H1 (cell line): ENCODE results near the gene PHKA2. TPM values are rescaled to one million over a fixed set of nuclear protein-coding genes. Genes with fewer than 3 reads are reported as not detected.

Experiments used
- CTCF ChIA-PET: fragments of 300-600 bp; sonication (Branson Sonifier 250); formaldehyde crosslinking; loops from one replicate; lab custom pipeline; 2021; ENCODE audit not compliant: partially characterized antibody; lab: Charles Lee
- POLR2A ChIA-PET: fragments of 300-600 bp; sonication (Branson Sonifier 250); formaldehyde crosslinking; loops from one replicate; lab custom pipeline; 2021; ENCODE audit warnings: inconsistent platforms; ENCODE audit not compliant: partially characterized antibody; lab: Charles Lee
- DNase-seq, 2 experiments: peaks; one replicate each; pipeline versions ENCODE4 v3.0.0 to v3.0.0-alpha.2; 2010 to 2022; ENCODE audit warnings: low spot score in 2 of 2, low read depth in 1 of 2, mixed read lengths in 1 of 2
- FAIRE-seq: peaks from 2 replicates; lab custom pipeline; 2011; peaks lifted over from hg19 to GRCh38; lab: Jason Lieb, UNC
- H2AFZ ChIP-seq: 2 replicates; pipeline ENCODE4 v1.8.1; 2012; ENCODE audit warnings: low read length, inconsistent platforms
- H2AK5ac ChIP-seq: 2 replicates; pipeline ENCODE4 v1.6.1; 2013; ENCODE audit warnings: low read depth, low read length
- H2BK120ac ChIP-seq: replicated peaks from 2 replicates; pipeline ENCODE3; 2013; ENCODE audit warnings: low read depth, low read length, inconsistent platforms
- H2BK12ac ChIP-seq: 2 replicates; pipeline ENCODE4 v1.6.1; 2013; ENCODE audit warnings: low read depth, low read length
- H2BK15ac ChIP-seq: 2 replicates; pipeline ENCODE4 v1.6.1; 2013; ENCODE audit warnings: low read length
- H2BK20ac ChIP-seq: 2 replicates; pipeline ENCODE4 v1.6.1; 2013; ENCODE audit warnings: low read length
- H2BK5ac ChIP-seq: 2 replicates; pipeline ENCODE4 v1.6.1; 2013; ENCODE audit warnings: low read depth, low read length
- H3K14ac ChIP-seq: 2 replicates; pipeline ENCODE4 v1.6.1; 2013; ENCODE audit warnings: inconsistent platforms; ENCODE audit not compliant: insufficient read length
- H3K18ac ChIP-seq: 2 replicates; pipeline ENCODE4 v1.6.1; 2013; ENCODE audit warnings: low read length; ENCODE audit errors: extremely low read depth
- H3K23ac ChIP-seq: 2 replicates; pipeline ENCODE4 v1.6.1; 2013; ENCODE audit warnings: inconsistent platforms; ENCODE audit not compliant: insufficient read length
- H3K23me2 ChIP-seq: 2 replicates; pipeline ENCODE4 v1.6.1; 2013; ENCODE audit warnings: low read depth, low read length
- H3K27ac ChIP-seq: 2 replicates; pipeline ENCODE4 v1.6.1; 2011; ENCODE audit warnings: low read depth, low read length, inconsistent platforms
- H3K27me3 ChIP-seq, 4 experiments: replicated peaks in 1 of 4; 1 replicate in 1 of 4; 2 replicates in 3 of 4; pipeline versions ENCODE4 v1.6.1 to v1.8.1; 2011 to 2013; ENCODE audit warnings: low read length in 3 of 4, mild to moderate bottlenecking in 3 of 4, inconsistent platforms in 2 of 4, mixed read lengths in 2 of 4, moderate library complexity in 1 of 4; ENCODE audit not compliant: control insufficient read depth in 3 of 4, insufficient read depth in 3 of 4; ENCODE audit errors: extremely low read depth in 1 of 4
- H3K36me3 ChIP-seq, 4 experiments: 2 replicates each; pipeline versions ENCODE4 v1.6.1 to v1.8.1; 2011 to 2013; ENCODE audit warnings: mild to moderate bottlenecking in 4 of 4, low read length in 3 of 4, moderate library complexity in 2 of 4, control low read depth in 1 of 4, inconsistent platforms in 1 of 4; ENCODE audit not compliant: insufficient read depth in 4 of 4, control insufficient read depth in 2 of 4
- H3K4ac ChIP-seq: replicated peaks from 2 replicates; pipeline ENCODE3; 2013; ENCODE audit warnings: low read length, low read depth, mixed read lengths, inconsistent platforms; ENCODE audit not compliant: insufficient read length
- H3K4me1 ChIP-seq, 4 experiments: replicated peaks in 1 of 4; 1 replicate in 1 of 4; 2 replicates in 3 of 4; pipeline versions ENCODE4 v1.6.1 to v1.8.1; 2011 to 2013; ENCODE audit warnings: low read length in 3 of 4, inconsistent platforms in 2 of 4, mixed read lengths in 1 of 4; ENCODE audit not compliant: insufficient read depth in 4 of 4, control insufficient read depth in 3 of 4
- H3K4me2 ChIP-seq, 2 experiments: 2 replicates each; pipeline versions ENCODE4 v1.6.1 to v1.8.1; 2011 to 2013; ENCODE audit warnings: low read depth in 2 of 2, low read length in 2 of 2, control low read depth in 1 of 2, inconsistent platforms in 1 of 2, mild to moderate bottlenecking in 1 of 2; ENCODE audit not compliant: insufficient read depth in 1 of 2
- H3K4me3 ChIP-seq, 4 experiments: fragments of 200-600, 300-600 bp in 1 of 4; sonication (generic), shearing (Covaris generic), sonication (Bioruptor Twin) in 1 of 4; 2 replicates each; pipeline versions ENCODE4 v1.5.1 to v1.8.1; 2011 to 2016; ENCODE audit warnings: low read length in 4 of 4, low read depth in 3 of 4, control low read depth in 2 of 4, inconsistent platforms in 2 of 4, mild to moderate bottlenecking in 2 of 4, mixed read lengths in 1 of 4, moderate library complexity in 1 of 4; ENCODE audit not compliant: insufficient read depth in 2 of 4; ENCODE audit errors: extremely low read depth in 1 of 4
- H3K56ac ChIP-seq: replicated peaks from 2 replicates; pipeline ENCODE3; 2013; ENCODE audit warnings: low read depth, mild to moderate bottlenecking, mixed read lengths, low read length, inconsistent platforms; ENCODE audit not compliant: insufficient read length
- H3K79me1 ChIP-seq: 2 replicates; pipeline ENCODE4 v1.6.1; 2013; ENCODE audit warnings: low read depth, low read length, control low read depth
- H3K79me2 ChIP-seq, 2 experiments: 2 replicates each; pipeline versions ENCODE4 v1.6.1 to v1.8.1; 2012 to 2013; ENCODE audit warnings: low read length in 2 of 2, mild to moderate bottlenecking in 2 of 2, inconsistent platforms in 1 of 2; ENCODE audit not compliant: insufficient read depth in 2 of 2, control insufficient read depth in 1 of 2
- H3K9ac ChIP-seq, 4 experiments: replicated peaks in 1 of 4; 1 replicate in 1 of 4; 2 replicates in 3 of 4; pipeline versions ENCODE4 v1.6.1 to v1.8.1; 2011 to 2013; ENCODE audit warnings: low read depth in 3 of 4, low read length in 3 of 4, control low read depth in 2 of 4, mild to moderate bottlenecking in 2 of 4, moderate library complexity in 2 of 4, inconsistent platforms in 1 of 4; ENCODE audit errors: extremely low read depth in 1 of 4
- H3K9me3 ChIP-seq, 2 experiments: 2 replicates each; pipeline versions ENCODE4 v1.6.1 to v1.8.1; 2012 to 2013; ENCODE audit warnings: mild to moderate bottlenecking in 2 of 2, moderate library complexity in 2 of 2, control low read depth in 1 of 2, inconsistent platforms in 1 of 2, low read depth in 1 of 2, low read length in 1 of 2, mixed read lengths in 1 of 2; ENCODE audit not compliant: insufficient read depth in 2 of 2
- H4K20me1 ChIP-seq, 2 experiments: replicated peaks in 1 of 2; 2 replicates each; pipeline versions ENCODE3 to v1.8.1; 2011 to 2013; ENCODE audit warnings: inconsistent platforms in 2 of 2, low read length in 2 of 2, mild to moderate bottlenecking in 1 of 2; ENCODE audit not compliant: insufficient read depth in 2 of 2, control insufficient read depth in 1 of 2
- H4K5ac ChIP-seq: 2 replicates; pipeline ENCODE4 v1.6.1; 2013; ENCODE audit warnings: low read length, low read depth, mixed read lengths, inconsistent platforms; ENCODE audit not compliant: insufficient read length
- H4K8ac ChIP-seq: 2 replicates; pipeline ENCODE4 v1.8.0; 2013; ENCODE audit warnings: mild to moderate bottlenecking, moderate library complexity, low read length, inconsistent platforms; ENCODE audit not compliant: insufficient read depth; ENCODE audit errors: extremely low read depth
- H4K91ac ChIP-seq: replicated peaks from 2 replicates; pipeline ENCODE3; 2013; ENCODE audit warnings: low read length, mixed read lengths, inconsistent platforms; ENCODE audit not compliant: insufficient read length
- JUND ChIP-seq: IDR thresholded peaks from 2 replicates; pipeline ENCODE4 v1.6.1; 2011; ENCODE audit warnings: mild to moderate bottlenecking, improper control_type of control experiment, low read length
- SIX5 ChIP-seq: IDR thresholded peaks from 2 replicates; pipeline ENCODE4 v1.6.1; 2011; ENCODE audit warnings: mild to moderate bottlenecking, low read depth, low read length
- WGBS, 2 experiments: shearing (Covaris generic) in 1 of 2; methylation state at CpG; one replicate each; pipeline versions ENCODE4 v1.1.6 to v1.1.7; 2013 to 2015; ENCODE audit warnings: low lambda C conversion rate in 2 of 2, mixed read lengths in 2 of 2, inconsistent platforms in 1 of 2, low coverage in 1 of 2, missing lambda C conversion rate in 1 of 2; ENCODE audit not compliant: insufficient replicate concordance in 2 of 2, insufficient coverage in 1 of 2, insufficient read length in 1 of 2; ENCODE audit errors: extremely low coverage in 1 of 2, missing lambda C conversion rate in 1 of 2; 5-methylcytosine and 5-hydroxymethylcytosine counted together
- polyA plus RNA-seq, 7 experiments: library from polyadenylated mRNA; depleted of rRNA in 3 of 7; stranded (reverse) in 5 of 7; unstranded in 2 of 7; fragments of >200 nt in 5 of 7; fragments of 200-250 nt in 2 of 7; gene quantifications; 1 replicate in 5 of 7; 2 replicates in 1 of 7; 4 replicates in 1 of 7; pipeline versions ENCODE4 v1.2.1 to v1.2.3, GENCODE V29; 2011 to 2013; ENCODE audit warnings: missing spikeins in 2 of 7, mixed read lengths in 2 of 7
- total RNA-seq: library from RNA; stranded (reverse); fragmentation: NEBNext Ultra II Directional; extraction: Animal tissue kit (Norgen Biotek cat#: 25700); gene quantifications from 2 replicates; pipeline ENCODE4 v1.2.1, GENCODE V29; 2021

The PHKA2 gene
- total and polyA plus RNA-seq, 2 of the 8 experiments (the other 6 are each of a cell fraction or from before 2014, with no cell fraction given), result 28.1 to 35.8 TPM

- Histone ChIP-seq H3K27ac (no peak overlapping the region), H3K79me2 (no peaks in the 10 kb centered on the region), H3K4me2 (no peak overlapping the region), H3K79me1 (no peaks in the 10 kb centered on the region), H2BK120ac (no peak overlapping the region), H2AFZ (no peak overlapping the region), H4K91ac (no peak overlapping the region), H2BK20ac (no peak overlapping the region), H4K8ac (no peak overlapping the region), H3K9me3 (no peaks in the 10 kb centered on the region), H3K4me1 (peaks cover 0 to 2% (median 0%) of the 10 kb centered on the region in 4 experiments; a peak in 1 of 7 replicates), H3K23ac (no peak overlapping the region), H3K4me3 (no peak overlapping the region), H3K36me3 (no peaks in the 10 kb centered on the region), H4K20me1 (no peaks in the 10 kb centered on the region), H4K5ac (no peak overlapping the region), H3K56ac (no peak overlapping the region), H3K23me2 (no peaks in the 10 kb centered on the region), H3K27me3 (no peaks in the 10 kb centered on the region), H3K14ac (no peak overlapping the region), H2BK15ac (no peak overlapping the region), H2AK5ac (no peak overlapping the region), H2BK5ac (no peak overlapping the region), H3K4ac (no peak overlapping the region), H2BK12ac (no peak overlapping the region), H3K9ac (no peak overlapping the region), H3K18ac (no peak overlapping the region)
- 93% methylated on average over 9 of the region's 9 CpGs; no CpG with 5 or more reads in 1 of the 2 experiments for WGBS, 2 experiments
- FAIRE-seq (no peak), DNase-seq (no peak)
- ChIA-PET POLR2A (no interaction called here), CTCF (no interaction called here)
- no peak for TF ChIP-seq SIX5
- no peak for TF ChIP-seq JUND
These were observed 104.8 kb downstream of the PHKA2 start for GRCh38 chrX:18879144-18879543.
